ENCODE results near the gene UTS2B. TPM values are rescaled to one million over a fixed set of nuclear protein-coding genes. Genes with fewer than 3 reads are reported as not detected.

UTS2B gene
- total and polyA plus RNA-seq, 9 of the 15 experiments (the other 6 are each of a cell fraction or from before 2014, with no cell fraction given): 0.06 TPM; not detected in 8

- no TSS peak for BruUV-seq (replicated peaks)
- POLR2A ChIA-PET: interaction anchor here (1.0 to 1.7 kb wide), 2 partner anchors 14 to 19 kb away, joined by 3 to 8 read pairs; no protein-coding TSS in a partner anchor
Observed at GRCh38 chr3:191342006-191342405, 11.7 kb upstream of the UTS2B start.

More at GRCh38 chr3:191342006-191342405, 11.7 kb upstream of the UTS2B start:
- H3K9ac ChIP-seq (ENCODE audit: insufficient read depth in 1 of 2, low read depth in 2 of 2, low read length in 2 of 2): no peak overlapping the region
- peak in 2 of 4 experiments; percentile 0 to 1 for DNase-seq (ENCODE audit: extremely low read depth in 1 of 4, low spot score in 3 of 4)
- H3K79me2 ChIP-seq (ENCODE audit: control insufficient read depth, insufficient read depth, low read length): peaks cover 94% of the 10 kb centered on the region
- no peaks in the 10 kb centered on the region for H3K27me3 ChIP-seq (ENCODE audit: control insufficient read depth in 2 of 2, insufficient read depth in 2 of 2, low read length in 2 of 2)
- intact Hi-C loops (cut with micrococcal nuclease): no loop called here
- no peaks in the 10 kb centered on the region for H3K9me1 ChIP-seq (ENCODE audit: control insufficient read depth, insufficient read depth, low read length)
- H3K4me2 ChIP-seq (ENCODE audit: insufficient read depth, low read length): no peak overlapping the region
- no peak for ATAC-seq
- H3K4me3 ChIP-seq: no peak overlapping the region
- FAIRE-seq: no peak
- CTCF ChIA-PET (ENCODE audit: low intra/inter-chr PET ratio): no interaction called here
- peaks cover 3 to 16% of the 10 kb centered on the region in 2 experiments; a peak in 3 of 5 replicates for H3K4me1 ChIP-seq (replicated peaks in 1 of 2; ENCODE audit: control insufficient read depth in 2 of 2, insufficient read depth in 2 of 2, low read length in 2 of 2)
- no peaks in the 10 kb centered on the region for H3K9me3 ChIP-seq (replicated peaks; ENCODE audit: control insufficient read depth, insufficient read depth, low read depth, low read length)
- no peak overlapping the region for H3K27ac ChIP-seq (ENCODE audit: extremely low read depth, low read depth, low read length)
- H3K36me3 ChIP-seq (ENCODE audit: control insufficient read depth, insufficient read depth, low read length): no peaks in the 10 kb centered on the region
- peaks cover 10% of the 10 kb centered on the region for H4K20me1 ChIP-seq (replicated peaks; ENCODE audit: control insufficient read depth, insufficient read depth, low read length)
- TF ChIP-seq TARDBP (IDR thresholded peaks at IDR 0.05) (no peak), MCM7 (IDR thresholded peaks at IDR 0.05) (no peak), ZNF318 (IDR thresholded peaks at IDR 0.05; ENCODE audit: borderline replicate concordance in 1 of 2, low read depth in 1 of 2) (no peak), ZBTB12 (CRISPR knock-in tag; IDR thresholded peaks at IDR 0.05) (no peak), KDM2B (CRISPR knock-in tag; IDR thresholded peaks at IDR 0.05) (no peak), YBX1 (IDR thresholded peaks at IDR 0.05) (no peak), SRSF1 (IDR thresholded peaks at IDR 0.05; ENCODE audit: low read depth, low read length) (no peak), MEIS2 (IDR thresholded peaks at IDR 0.05; ENCODE audit: partially characterized antibody) (no peak), KLF16 (IDR thresholded peaks at IDR 0.05) (no peak), PTTG1 (tag; IDR thresholded peaks at IDR 0.05; ENCODE audit: low read depth) (no peak)
- 54% methylated on average over 2 of the region's 2 CpGs for WGBS (ENCODE audit: insufficient coverage, low coverage, missing lambda C conversion rate)
- in situ Hi-C loops (cut with MboI): no loop called here
- no peak overlapping the region for H2AFZ ChIP-seq (ENCODE audit: low read depth, low read length)

All from K562 (cell line).